A673 (cell line): Measurements from ENCODE around the gene PDCD2.

Experiments
- EZH2 ChIP-seq: fragments of 200-600 bp; sonication (generic); IDR thresholded peaks from 2 replicates; pipeline ENCODE4 v1.6.1; 2017; ENCODE audit warnings: borderline replicate concordance, low read depth, mild to moderate bottlenecking, mixed read lengths, antibody characterized with exemption, low read length; ENCODE audit not compliant: poor library complexity, severe bottlenecking
- TF ChIP-seq, protein P1 (sequence below): fragments of 300-800, 200-600 bp; sonication (generic); conservative IDR thresholded peaks from 2 replicates; pipeline ENCODE4 v1.5.1; 2017; ENCODE audit warnings: low read depth, mild to moderate bottlenecking, antibody characterized with exemption, low read length, moderate library complexity, mixed read lengths

DNA sequence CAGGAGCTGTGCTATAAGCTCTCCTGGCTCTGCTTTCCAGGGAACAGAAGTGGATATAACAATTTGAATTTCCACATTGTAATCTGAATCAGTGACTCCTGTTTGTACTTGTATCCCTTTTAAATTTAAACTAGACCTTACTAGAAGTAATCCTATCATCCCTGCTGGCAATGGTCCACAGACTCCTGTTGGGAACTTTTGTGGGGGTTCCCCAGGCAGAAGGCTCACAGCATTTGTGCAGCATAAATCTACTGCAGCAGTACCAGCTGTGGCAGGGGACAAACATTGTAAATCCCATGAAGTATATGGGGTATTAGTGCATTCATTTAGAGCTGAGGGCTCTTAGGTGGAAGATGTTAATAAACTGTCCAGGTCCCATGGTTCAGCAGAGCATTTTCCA, 12.0 kb upstream of the PDCD2 start:
- TF ChIP-seq, protein P1, sequence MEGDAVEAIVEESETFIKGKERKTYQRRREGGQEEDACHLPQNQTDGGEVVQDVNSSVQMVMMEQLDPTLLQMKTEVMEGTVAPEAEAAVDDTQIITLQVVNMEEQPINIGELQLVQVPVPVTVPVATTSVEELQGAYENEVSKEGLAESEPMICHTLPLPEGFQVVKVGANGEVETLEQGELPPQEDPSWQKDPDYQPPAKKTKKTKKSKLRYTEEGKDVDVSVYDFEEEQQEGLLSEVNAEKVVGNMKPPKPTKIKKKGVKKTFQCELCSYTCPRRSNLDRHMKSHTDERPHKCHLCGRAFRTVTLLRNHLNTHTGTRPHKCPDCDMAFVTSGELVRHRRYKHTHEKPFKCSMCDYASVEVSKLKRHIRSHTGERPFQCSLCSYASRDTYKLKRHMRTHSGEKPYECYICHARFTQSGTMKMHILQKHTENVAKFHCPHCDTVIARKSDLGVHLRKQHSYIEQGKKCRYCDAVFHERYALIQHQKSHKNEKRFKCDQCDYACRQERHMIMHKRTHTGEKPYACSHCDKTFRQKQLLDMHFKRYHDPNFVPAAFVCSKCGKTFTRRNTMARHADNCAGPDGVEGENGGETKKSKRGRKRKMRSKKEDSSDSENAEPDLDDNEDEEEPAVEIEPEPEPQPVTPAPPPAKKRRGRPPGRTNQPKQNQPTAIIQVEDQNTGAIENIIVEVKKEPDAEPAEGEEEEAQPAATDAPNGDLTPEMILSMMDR: no peak
- no peak for TF ChIP-seq EZH2
